Measurements from ENCODE around the gene MLLT11.

DNA sequence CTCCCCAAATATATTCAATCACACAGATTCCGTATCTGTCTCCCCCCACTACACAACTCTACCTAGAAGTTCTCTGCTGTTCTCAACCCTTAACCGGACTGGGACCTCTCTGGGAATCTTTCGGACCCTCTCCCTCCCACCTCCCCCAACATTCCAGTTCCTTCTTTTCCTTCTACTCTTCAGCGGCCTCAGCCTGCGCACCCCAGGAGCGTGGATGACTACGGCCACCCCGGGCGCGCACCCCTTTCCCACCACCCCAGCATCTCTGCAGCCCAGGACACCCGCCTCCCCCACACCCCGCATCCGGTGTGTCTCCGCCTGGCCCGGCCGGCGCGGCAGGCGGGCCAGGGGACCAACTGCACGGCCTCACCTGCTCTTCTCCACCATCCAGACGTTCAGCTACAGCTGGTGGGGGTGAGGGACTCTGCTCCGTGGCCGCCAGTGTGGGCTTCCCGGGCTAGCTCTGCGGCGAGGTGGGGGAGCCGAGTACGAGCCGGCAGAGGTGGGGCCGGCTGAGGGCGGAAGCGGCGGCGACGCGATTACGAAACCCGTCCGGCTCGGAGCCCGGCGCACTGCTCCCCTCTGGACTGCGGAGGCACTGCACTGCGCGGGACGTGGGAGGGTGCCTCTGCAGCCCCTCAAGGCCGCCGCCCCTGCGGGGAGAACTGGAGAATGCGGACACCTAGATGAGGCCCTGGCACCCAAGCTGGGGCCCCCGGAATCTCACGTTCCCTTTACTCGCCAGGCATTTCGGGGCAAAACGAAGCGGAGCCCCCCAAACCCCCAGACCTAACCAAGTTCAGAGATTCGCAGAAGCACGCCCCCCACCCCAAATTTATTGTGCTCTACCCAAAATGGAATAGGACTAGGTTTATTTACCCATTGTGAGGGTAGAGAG, 839 bp upstream of the MLLT11 start, which contains the start of gene CDC42SE1:
- TF ChIP-seq POLR2AphosphoS5 (IDR thresholded peaks at IDR 0.05; ENCODE audit: low read depth, low read length) (peak; percentile 86), SIN3A (IDR thresholded peaks at IDR 0.05; ENCODE audit: borderline replicate concordance, insufficient read depth, low read depth, low read length) (peak; percentile 78; the same call in 1 of the 2 replicates), TCF7L2 (IDR thresholded peaks at IDR 0.05; ENCODE audit: low read depth, low read length) (peak; percentile 46; the same call in 1 of the 2 replicates)
- TF ChIP-seq, protein P1, sequence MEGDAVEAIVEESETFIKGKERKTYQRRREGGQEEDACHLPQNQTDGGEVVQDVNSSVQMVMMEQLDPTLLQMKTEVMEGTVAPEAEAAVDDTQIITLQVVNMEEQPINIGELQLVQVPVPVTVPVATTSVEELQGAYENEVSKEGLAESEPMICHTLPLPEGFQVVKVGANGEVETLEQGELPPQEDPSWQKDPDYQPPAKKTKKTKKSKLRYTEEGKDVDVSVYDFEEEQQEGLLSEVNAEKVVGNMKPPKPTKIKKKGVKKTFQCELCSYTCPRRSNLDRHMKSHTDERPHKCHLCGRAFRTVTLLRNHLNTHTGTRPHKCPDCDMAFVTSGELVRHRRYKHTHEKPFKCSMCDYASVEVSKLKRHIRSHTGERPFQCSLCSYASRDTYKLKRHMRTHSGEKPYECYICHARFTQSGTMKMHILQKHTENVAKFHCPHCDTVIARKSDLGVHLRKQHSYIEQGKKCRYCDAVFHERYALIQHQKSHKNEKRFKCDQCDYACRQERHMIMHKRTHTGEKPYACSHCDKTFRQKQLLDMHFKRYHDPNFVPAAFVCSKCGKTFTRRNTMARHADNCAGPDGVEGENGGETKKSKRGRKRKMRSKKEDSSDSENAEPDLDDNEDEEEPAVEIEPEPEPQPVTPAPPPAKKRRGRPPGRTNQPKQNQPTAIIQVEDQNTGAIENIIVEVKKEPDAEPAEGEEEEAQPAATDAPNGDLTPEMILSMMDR (IDR thresholded peaks at IDR 0.05): peak; percentile 90
- TF ChIP-seq, protein P2, sequence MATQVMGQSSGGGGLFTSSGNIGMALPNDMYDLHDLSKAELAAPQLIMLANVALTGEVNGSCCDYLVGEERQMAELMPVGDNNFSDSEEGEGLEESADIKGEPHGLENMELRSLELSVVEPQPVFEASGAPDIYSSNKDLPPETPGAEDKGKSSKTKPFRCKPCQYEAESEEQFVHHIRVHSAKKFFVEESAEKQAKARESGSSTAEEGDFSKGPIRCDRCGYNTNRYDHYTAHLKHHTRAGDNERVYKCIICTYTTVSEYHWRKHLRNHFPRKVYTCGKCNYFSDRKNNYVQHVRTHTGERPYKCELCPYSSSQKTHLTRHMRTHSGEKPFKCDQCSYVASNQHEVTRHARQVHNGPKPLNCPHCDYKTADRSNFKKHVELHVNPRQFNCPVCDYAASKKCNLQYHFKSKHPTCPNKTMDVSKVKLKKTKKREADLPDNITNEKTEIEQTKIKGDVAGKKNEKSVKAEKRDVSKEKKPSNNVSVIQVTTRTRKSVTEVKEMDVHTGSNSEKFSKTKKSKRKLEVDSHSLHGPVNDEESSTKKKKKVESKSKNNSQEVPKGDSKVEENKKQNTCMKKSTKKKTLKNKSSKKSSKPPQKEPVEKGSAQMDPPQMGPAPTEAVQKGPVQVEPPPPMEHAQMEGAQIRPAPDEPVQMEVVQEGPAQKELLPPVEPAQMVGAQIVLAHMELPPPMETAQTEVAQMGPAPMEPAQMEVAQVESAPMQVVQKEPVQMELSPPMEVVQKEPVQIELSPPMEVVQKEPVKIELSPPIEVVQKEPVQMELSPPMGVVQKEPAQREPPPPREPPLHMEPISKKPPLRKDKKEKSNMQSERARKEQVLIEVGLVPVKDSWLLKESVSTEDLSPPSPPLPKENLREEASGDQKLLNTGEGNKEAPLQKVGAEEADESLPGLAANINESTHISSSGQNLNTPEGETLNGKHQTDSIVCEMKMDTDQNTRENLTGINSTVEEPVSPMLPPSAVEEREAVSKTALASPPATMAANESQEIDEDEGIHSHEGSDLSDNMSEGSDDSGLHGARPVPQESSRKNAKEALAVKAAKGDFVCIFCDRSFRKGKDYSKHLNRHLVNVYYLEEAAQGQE (IDR thresholded peaks at IDR 0.05; ENCODE audit: insufficient read depth in 1 of 2, low read depth in 2 of 2, low read length in 1 of 2): no peak
